ENCODE results near the gene MEGF8. TPM values are rescaled to one million over a fixed set of nuclear protein-coding genes. Genes with fewer than 3 reads are reported as not detected.

Gene MEGF8
- total RNA-seq, 1 donor from 2014 or later, result 45.0 TPM

DNA sequence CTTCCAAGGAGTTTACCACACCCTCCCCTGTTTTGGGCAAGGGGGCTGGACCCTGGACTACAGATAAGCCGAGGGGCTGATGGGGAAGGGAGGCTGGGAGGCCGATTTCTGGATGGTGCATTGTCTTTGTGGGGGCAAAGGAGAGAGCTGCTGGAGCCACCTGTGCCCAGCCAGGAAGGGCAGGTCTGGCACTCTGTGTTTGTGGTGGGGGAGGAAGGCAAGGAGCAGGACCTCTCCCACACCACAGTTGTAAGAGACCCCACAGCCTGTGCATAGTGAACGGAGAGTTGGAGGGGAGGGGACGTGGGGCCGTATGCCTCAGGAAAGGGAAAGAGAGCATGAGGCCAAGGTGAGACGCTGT, 39.5 kb upstream of the MEGF8 start:
- Histone ChIP-seq H3K27me3 (ENCODE audit: control insufficient read depth, insufficient read depth, low read length) (no peaks in the 10 kb centered on the region), H3K36me3 (ENCODE audit: control insufficient read depth, insufficient read depth, low read length) (peaks cover 10% of the 10 kb centered on the region), H3K4me3 (ENCODE audit: low read depth, low read length) (no peak overlapping the region)
- DNase-seq (ENCODE audit: low read depth), result no peak
- TF ChIP-seq, protein P1, sequence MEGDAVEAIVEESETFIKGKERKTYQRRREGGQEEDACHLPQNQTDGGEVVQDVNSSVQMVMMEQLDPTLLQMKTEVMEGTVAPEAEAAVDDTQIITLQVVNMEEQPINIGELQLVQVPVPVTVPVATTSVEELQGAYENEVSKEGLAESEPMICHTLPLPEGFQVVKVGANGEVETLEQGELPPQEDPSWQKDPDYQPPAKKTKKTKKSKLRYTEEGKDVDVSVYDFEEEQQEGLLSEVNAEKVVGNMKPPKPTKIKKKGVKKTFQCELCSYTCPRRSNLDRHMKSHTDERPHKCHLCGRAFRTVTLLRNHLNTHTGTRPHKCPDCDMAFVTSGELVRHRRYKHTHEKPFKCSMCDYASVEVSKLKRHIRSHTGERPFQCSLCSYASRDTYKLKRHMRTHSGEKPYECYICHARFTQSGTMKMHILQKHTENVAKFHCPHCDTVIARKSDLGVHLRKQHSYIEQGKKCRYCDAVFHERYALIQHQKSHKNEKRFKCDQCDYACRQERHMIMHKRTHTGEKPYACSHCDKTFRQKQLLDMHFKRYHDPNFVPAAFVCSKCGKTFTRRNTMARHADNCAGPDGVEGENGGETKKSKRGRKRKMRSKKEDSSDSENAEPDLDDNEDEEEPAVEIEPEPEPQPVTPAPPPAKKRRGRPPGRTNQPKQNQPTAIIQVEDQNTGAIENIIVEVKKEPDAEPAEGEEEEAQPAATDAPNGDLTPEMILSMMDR (IDR thresholded peaks at IDR 0.05; ENCODE audit: insufficient read depth, low read length, poor library complexity, severe bottlenecking), result no peak

- H3K4me3 ChIP-seq (ENCODE audit: low read depth, low read length), result no peak overlapping the region
- TF ChIP-seq, protein P1 (IDR thresholded peaks at IDR 0.05; ENCODE audit: insufficient read depth, low read length, poor library complexity, severe bottlenecking), result no peak
- H3K27me3 ChIP-seq (ENCODE audit: control insufficient read depth, insufficient read depth, low read length), result no peaks in the 10 kb centered on the region
- peaks cover 13% of the 10 kb centered on the region for H3K36me3 ChIP-seq (ENCODE audit: control insufficient read depth, insufficient read depth, low read length)
- no peak for DNase-seq (ENCODE audit: low read depth)
Observed at GRCh38 chr19:42286349-42287016, 39.0 kb upstream of the MEGF8 start.

DNA sequence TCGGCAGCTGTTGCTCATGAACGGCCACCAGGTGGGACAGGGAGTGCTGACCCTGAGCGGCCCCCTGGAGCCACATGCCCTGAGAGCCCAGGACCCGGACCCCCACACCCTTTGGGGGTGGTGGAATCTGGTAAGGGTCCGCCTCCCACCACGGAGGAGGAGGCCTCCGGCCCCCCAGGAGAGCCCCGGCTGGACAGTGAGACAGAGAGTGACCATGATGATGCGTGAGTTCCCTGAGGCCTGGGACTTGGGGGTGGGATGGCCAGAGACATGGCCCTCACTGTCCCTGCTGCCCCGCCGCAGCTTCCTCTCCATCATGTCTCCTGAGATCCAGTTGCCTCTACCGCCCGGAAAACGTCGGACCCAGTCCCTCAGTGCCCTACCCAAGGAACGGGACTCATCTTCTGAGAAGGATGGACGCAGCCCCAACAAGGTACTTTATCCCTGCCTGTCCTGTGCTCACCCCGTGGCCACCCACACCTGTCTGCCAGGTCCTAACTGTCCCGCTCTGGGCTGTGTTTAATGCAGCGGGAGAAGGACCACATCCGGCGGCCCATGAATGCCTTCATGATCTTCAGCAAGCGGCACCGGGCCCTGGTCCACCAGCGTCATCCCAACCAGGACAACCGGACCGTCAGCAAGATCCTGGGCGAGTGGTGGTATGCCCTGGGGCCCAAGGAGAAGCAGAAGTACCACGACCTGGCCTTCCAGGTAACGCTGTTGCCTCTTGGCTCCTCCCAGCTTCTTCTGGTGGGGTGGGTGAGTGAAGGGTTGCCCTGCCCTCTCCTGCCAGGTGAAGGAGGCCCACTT, 38.2 kb upstream of the MEGF8 start:
- DNase-seq (ENCODE audit: low read depth), result no peak
- no peaks in the 10 kb centered on the region for H3K27me3 ChIP-seq (ENCODE audit: control insufficient read depth, insufficient read depth, low read length)
- TF ChIP-seq, protein P1 (IDR thresholded peaks at IDR 0.05; ENCODE audit: insufficient read depth, low read length, poor library complexity, severe bottlenecking), result no peak
- H3K4me3 ChIP-seq (ENCODE audit: low read depth, low read length), result no peak overlapping the region
- peaks cover 14% of the 10 kb centered on the region for H3K36me3 ChIP-seq (ENCODE audit: control insufficient read depth, insufficient read depth, low read length)

- no peaks in the 10 kb centered on the region for H3K27me3 ChIP-seq (ENCODE audit: control insufficient read depth, insufficient read depth, low read length)
- H3K36me3 ChIP-seq (ENCODE audit: control insufficient read depth, insufficient read depth, low read length), result peaks cover 14% of the 10 kb centered on the region
- TF ChIP-seq, protein P1 (IDR thresholded peaks at IDR 0.05; ENCODE audit: insufficient read depth, low read length, poor library complexity, severe bottlenecking), result no peak
- H3K4me3 ChIP-seq (ENCODE audit: low read depth, low read length), result no peak overlapping the region
- DNase-seq (ENCODE audit: low read depth), result no peak
Observed at GRCh38 chr19:42287827-42288107, 37.7 kb upstream of the MEGF8 start.

- TF ChIP-seq, protein P1 (IDR thresholded peaks at IDR 0.05; ENCODE audit: insufficient read depth, low read length, poor library complexity, severe bottlenecking), result no peak
- H3K36me3 ChIP-seq (ENCODE audit: control insufficient read depth, insufficient read depth, low read length), result peaks cover 16% of the 10 kb centered on the region
- no peak overlapping the region for H3K4me3 ChIP-seq (ENCODE audit: low read depth, low read length)
- DNase-seq (ENCODE audit: low read depth), result no peak
- H3K27me3 ChIP-seq (ENCODE audit: control insufficient read depth, insufficient read depth, low read length), result no peaks in the 10 kb centered on the region
Observed at GRCh38 chr19:42288387-42288786, 37.0 kb upstream of the MEGF8 start.

Measured in kidney epithelial cell (primary cell).